GOT3 (cell line): ENCODE data around the gene IKZF2.

Source experiments
- DNase-seq: peaks from one replicate; lab custom pipeline; 2025; ENCODE audit warnings: mixed read lengths; lab: John Stamatoyannopoulos, UW

Gene IKZF2

DNA sequence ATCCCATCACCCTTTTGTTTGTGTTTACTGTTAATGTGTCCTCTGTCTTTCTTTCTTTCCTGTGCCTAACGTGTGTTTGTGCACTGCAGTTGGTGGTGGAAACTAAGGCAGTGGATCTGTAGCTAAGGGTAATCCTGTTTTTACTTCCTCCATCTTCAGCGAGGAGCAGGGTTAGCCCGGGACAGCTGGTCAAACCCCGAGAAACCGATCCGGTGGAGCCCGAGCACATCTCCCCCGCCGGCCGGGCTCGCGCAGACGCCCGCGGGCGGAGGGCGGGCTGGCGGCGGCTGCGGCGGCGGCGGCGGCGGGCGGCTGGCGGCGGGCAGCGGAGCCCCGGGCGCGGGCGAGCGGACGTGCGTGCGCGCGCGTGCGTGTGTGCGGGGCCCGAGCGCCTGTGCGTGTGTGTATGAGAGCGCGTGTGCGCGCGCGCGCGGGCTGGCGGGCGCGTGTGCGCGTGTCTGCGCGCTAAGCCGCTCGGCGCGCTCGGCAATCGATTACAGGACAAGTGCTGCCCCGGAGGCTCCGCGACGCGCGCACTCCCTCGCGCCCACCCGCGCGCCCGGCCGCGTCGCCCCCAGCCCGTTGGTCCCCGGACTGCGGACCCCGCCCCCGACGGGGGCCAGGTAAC lies at the start of gene IKZF2:
Gene IKZF2, minus strand, starts transcription at position 176 of the 628 bp plus-strand sequence. CDS start 2,983 bp downstream, outside the sequence.
- peak; percentile 28 for DNase-seq

DNA sequence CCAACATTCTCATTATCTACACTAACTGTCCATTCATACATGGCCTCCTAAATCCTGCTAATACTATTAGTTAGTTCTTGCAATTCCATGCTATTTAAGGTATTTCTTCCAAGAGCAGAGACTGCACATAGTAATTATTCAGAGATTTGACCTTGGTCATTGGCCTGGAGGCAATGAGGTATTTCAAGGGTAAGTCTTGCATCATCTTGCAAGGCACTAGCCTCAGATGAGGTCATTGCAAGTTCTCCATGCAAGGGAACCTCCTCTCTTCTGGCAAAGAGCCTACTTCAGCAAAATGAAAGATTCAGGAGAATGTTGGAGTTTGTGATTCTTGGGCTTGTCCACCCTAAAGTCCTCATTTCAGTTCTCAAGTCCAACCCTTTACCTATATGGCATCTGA lies 48.5 kb upstream of the IKZF2 start:
- no peak for DNase-seq

DNA sequence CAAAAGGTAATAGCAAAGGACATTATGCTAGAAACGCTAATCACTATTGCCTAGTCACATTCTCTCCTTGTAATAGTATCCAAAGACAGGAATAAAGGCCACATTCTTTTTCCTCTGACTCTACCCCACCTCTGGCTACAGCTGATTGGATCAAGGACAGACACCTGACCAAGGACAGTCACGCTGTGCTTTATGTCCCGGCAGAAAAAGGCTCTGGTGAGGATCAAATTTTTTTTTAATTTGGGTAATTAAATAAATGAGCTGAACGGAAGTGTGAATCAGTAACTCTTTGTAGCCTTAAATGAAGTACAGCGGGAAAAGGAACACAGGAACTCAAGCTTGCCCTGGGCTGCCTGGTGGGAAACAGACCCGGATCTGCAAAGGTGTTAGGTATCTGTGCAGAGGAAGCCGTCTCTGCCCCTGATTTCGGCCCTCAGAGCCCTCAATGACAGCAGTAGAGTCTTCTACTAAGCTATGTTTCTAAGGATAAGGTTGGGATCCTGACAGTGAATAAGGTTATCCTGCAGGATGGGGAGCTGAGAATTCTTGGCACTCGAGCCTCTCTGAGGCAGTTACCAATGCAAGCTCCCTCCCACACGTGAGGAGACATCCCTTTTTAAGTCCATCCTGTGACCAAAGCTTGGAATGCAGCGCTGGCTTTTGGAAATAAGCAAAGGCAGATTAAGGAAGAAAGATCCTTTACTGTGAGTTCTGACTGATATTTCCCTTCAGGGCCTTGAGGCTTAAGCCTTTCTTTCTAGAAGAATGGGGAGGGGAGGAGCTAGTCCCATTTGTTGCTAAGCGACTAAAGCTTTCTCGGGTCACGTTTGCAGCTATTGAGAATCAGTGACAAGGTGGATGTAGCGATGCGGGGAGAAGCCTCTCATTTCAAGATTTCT lies 37.8 kb upstream of the IKZF2 start:
- DNase-seq = no peak

DNA sequence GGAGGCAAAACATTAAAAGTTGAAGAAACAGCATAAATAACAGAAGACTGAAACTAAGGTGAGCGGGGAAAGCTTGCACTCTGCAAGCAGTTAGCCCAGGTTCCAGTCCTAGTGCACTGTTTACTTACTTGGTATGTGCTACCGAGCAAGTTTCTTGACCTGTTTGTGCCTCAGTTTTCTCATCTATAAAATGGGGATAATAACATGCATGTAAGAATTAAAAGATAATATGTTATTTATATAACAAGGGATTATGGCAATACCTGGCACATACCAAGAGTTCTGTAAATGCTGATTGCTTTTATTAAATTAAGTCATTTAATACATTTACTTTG lies 37.1 kb upstream of the IKZF2 start:
- no peak for DNase-seq

DNA sequence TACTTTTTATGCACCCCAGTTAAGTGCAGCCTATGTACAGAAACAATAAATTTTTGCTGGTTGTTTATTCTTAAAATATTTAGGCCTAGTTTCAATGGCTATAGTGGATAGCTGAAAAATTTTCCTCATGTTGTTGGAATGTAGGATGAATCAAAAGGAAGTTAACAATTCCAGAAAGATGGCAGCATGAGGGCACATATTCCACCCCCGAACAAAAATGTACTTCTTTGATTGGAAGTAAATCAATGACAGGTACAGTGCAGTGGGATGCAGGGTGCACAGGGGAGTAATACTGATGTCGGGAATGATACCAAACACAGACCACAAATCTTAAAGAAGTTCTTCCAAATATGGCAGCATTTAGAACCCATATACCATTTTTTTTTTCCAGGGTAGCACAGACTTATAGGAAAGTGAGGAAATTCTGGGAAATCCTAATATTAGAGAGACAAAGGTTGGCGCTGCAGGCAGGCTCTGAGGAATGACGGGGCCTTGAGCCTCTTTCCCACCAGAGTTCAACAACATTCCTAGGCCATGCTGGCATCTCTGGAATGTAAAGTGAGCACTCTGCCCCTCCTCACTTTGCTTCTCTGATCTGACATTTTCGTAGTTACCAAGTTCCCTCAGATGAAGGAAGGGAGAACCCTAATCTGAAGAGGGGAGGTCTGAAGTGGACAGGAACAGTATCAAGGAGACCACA lies 36.6 kb upstream of the IKZF2 start:
- DNase-seq = no peak

DNA sequence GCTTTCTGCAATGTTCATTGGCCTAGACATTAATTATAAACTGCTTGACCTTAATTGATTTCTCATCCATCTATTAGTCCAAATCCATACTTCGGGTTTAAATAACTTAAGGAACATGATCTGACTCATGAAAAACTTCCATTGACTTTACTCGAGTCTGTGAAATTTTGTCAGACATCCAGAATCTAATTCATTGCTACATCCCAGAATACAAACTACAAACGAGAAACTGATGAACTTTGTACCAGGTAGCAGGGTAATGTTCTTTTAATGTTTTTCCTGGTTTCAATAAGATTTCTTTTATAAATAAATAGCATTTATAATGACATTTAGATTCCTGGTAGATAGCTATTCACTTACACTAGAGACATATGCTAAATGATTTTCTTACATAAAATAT lies 36.0 kb upstream of the IKZF2 start:
- DNase-seq = no peak

DNA sequence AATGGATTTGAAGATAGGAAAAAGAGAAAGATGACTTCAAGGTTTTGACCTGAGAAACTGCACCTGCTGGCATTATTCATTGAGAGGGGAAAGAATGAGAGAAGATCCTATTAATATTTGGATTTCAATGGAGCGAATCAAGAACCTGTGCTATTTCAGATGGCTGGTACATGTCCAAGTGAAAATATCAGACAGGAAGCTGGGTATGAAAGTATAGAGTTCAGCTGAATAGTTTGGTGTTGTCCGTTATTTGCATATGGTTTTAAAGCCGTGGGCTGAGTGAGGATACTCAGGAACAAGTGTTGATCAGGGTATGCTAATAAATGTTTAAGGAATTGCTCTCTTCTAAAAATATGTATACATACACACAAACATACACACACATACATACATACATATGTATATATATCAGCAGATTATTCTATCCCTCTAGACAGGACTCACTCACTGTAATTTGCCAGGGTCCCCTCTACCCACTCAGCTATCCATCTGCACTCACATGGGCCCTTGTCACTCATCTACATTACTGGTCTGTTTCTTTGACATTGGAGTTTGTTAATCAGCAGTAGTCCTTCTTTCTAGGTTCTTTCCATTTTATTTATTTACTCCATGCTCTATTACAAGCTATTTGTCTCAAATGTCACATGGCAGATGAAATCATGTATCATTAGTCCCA lies 33.9 kb upstream of the IKZF2 start:
- DNase-seq = no peak

DNA sequence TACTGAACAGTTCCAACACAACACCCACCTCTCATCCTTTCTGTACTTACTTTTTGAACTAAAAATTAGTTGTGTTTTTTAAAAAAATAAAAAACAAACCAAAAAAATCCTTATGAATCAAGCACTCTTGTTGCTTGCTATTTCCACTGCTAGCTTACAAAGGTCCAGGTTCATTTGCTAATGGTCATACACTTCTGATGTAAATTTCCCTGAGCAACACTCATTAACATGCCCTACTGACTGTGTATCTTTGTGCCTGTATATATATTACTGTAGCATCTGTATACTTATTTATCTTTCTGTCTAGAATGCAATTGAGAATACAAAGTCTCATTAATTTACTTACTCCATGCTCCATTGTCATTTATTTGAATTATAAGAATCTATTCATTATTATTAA lies 30.3 kb upstream of the IKZF2 start:
- no peak for DNase-seq

DNA sequence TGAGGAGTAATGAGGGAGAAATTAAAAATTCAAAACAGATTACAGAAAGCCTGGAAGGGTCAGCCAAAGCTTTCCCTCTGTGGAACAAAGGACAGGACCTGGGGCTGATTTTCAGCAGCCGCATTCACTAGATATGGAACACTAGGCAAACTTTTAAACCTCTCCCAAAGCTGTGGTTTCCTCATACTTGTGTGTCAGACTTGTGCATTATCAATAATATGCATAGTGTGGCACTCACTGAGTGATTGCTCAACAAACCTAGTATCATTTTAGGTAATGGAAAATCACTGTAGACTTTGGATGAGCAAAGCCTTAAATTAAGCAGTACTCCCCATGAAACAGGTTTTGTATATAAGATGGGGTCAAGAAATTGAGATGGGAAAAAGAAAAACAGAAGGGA lies 26.3 kb upstream of the IKZF2 start:
- DNase-seq = no peak

DNA sequence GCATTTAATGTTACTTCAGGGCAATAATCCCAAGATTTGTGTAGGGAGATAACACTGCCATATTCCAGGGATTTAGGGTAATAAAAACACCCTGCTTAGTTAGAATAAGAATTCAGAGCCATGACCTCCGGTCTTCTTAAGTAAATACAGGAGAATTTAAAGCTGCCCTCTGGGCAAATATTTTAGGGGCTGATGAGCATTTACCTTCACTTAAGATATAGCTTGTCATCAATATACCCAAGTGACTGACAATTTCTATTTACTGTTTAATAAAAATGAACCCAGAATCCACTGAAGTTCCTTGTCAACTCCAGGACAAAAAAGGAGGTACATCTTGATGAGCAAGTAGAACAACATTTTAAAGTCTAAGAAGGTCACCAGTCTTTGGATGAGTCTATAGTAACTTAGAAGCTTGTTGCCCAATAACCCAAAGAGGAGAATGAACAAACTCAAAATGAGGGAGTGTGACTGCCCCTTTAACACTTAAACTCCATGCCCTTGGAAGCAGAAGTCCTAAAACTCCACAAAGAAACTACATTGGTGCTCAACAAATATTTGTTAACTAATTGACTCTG lies 24.3 kb upstream of the IKZF2 start:
- no peak for DNase-seq

DNA sequence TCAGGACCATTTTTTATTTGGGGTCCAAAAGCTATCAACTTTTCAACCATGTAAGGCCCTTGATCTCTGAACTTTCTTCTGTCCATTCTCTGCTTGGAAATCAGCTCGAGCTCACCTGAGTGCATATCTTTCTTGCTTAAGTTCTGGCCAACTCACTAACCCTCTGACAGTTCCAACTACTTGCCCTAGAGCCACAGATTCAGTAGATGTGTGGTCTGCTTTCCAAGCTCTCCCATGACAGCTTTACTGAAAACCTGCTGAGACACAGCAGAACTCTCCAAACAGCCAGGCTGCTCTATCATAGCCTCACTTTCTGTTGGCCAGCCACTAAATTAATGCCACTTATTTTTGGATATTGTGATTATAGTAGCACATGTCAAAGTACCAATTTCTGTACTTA lies 21.2 kb upstream of the IKZF2 start:
- DNase-seq = no peak

DNA sequence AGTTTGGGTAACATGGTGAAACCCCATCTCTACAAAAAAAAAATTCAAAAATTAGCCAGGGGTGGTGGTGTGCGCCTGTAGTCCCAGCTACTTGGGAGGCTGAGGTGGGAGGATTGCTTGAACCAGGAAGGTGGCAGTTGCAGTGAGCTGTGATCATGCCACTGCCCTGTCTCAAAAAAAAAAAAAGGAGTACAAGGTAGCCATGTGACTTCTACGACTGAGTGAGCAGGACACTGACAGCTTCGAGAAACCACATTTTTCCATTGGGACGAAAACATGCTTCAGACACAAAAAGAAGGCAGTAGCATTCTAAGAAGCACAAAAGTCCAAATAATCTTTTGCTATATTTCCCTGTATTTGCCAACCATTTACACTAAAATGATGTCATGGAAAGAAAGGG lies 19.7 kb upstream of the IKZF2 start:
- no peak for DNase-seq

DNA sequence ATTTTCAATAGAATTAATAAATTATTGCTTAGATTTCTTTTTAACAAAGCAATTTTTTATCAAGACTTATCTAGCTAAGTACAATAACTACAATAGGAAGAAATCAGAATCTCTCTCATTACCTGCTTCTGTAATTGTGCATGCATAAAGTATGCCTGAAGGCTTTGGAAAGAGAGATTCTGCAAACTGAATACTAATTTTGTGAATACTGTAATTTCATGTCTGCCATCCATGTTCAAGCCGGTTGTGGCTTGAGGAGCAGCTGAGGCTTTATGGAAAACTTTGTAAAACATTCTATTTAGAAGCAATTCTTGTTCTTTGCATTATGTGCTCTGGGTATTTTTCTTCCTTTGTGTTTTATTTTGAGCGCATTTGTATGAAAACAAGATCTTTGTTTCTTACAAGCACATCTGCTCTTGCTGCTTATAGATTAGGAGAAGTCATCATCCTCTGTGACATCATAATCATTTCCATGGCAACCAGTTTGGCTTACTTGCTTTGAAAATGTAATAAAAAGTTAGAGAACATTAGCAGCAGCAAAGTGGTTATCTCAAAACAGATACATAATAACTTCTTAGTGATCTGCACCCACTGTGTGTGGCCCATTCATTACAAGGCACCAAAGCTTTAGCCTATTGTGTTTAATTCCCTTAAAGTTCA lies 16.0 kb upstream of the IKZF2 start:
- no peak for DNase-seq

DNA sequence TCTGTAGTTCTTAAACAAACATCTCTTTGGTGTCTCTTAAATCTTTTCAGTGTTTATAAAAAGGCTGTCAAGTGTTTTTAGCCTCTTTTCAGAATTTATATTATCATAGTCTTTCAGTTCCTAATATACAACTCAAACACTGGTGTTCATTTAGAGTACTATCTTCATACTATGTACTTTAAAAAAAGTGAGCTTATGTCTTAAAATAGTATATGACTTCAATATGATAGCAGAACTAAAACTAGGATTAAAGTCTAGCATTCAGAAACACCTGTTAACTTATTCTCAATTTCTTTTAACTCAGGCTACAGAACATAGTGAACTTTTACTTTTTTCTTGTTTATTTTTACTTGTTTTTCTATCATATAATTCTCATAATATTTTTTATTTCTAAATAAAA lies 14.7 kb upstream of the IKZF2 start:
- no peak for DNase-seq

DNA sequence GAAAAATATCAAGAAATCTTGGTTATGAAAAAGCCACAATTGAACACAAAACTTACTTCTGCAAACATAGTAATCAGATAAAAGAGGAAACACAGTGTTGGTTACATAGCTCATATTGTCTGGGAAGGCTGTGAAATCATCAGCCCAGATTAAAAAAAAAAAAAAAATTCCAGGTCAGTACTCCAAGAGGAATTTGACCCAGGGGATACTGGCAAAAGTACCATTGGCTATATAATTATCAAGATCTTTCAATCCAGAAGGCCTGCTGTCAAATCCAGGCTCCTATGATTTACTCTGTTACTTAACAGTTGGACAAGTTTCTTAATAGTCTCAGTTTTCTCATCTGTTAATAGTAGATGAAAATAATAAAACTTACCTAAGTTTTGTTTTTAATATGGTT lies 12.9 kb upstream of the IKZF2 start:
- DNase-seq = no peak

DNA sequence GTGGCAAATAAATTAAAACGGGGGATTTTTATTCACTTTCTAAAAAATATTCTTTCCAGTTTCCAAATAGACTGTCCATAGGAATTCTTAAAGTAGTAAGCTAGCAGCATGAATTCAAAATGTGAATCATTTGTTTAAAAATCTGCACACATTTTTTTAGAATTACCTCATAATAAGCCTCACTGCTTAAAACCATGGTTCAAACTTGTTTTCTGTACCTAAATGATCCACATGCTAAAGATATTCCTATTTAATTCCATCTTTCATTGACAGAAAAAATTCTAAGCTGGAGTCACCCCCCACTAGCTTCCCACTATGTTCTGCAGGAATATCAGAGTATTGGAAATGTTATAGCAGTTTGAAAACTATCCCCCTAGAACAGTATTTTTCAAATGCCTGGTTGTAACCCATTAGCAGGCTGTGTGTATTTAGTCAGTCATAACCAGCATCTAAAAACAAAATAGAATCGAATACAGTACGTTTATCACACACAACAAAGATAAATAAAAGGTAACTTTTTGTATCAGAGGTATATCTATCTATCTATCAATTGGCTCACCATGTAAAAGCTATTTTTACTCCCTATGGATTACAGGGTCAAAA lies 11.2 kb upstream of the IKZF2 start:
- DNase-seq = no peak

DNA sequence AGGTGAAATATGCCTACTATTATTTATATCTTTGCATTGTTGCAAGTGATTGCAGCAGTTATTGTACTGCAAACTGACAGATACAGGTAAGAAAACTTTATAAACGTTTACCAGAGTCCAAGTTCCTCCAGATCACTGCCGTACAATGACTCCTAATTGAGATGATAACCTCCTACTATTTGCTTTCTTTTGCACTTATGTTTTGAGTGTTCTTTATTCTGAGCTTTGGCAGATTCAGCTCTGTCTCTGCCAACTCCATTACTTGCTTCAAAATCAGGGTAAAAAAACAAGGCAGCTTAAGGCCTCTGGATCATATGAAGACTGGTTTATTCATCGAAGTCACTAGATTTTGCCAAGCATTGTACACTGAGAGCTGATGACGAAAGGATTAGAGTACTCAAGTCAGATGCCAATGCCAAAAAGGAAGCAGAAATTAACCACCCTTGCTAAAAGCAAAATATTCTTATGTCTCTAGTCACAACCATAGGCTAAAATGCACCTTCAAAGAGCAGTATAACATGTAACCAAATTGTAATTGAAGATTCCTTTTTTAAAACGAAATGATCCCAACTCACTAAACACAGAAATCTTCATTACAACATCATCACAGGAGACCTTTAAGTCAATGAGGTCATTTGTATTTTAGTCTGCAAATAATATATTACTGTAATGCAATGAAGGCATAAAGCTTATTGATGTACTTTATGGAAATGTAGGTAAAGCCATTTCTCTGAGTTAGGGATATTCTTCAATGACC lies 10.5 kb upstream of the IKZF2 start:
- DNase-seq = no peak

DNA sequence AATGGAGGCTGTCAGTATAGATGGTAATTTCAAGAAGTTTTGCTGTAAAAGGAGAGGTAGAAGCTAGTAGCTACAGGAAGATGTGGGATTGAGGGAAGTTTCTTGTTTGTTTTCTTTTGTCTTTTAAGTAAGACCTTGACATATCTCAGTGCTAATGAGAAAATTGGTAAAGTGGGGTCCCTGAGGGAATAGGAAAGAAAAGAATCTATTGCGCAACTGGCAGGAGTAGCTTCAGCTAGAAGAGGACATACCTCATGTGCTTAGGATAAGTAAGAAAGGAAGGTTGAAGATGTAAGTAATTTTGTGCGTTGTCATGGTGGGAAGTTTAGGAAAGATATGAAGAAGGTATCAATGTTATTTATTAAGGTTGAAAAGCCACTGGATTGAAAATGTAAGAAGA lies 8.4 kb upstream of the IKZF2 start:
- no peak for DNase-seq

DNA sequence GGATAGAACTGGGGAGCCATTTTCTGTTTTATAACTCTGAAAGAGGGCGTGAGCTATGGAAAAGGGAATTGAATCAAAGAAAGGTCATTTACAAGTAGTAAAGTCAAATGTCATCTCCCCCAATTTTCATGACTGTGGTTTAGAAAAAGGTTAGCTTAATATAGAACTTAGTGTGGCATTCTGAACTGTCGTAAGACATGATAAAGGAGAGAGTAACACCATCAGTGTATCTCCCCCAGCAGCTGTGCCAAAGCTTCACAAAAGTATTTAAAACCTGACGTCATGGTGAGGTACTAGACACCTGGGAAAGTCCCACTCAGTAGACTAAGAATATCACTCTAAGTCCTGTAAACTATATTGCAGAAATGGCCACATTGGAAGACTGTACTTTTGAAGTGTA lies 5.8 kb upstream of the IKZF2 start:
- DNase-seq = no peak

DNA sequence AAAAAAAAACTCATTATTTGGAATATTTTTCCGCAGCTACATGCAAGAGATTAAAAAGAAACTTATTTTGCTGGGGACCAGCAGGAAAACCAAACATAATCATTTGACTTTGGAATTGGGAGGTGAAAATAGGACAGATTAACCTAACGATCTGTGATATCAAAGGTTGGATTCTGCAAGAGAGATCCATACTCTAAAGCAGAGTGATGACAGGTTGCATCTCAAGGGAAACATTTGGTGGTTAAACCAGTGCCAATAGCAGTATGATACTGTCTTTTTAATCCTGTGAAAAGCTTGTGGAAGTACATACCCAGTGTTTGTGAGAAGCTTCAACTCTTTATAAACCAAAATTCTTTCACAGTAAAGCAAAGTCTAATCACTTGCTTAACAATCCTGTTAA lies 5.3 kb upstream of the IKZF2 start:
- DNase-seq = no peak

DNA sequence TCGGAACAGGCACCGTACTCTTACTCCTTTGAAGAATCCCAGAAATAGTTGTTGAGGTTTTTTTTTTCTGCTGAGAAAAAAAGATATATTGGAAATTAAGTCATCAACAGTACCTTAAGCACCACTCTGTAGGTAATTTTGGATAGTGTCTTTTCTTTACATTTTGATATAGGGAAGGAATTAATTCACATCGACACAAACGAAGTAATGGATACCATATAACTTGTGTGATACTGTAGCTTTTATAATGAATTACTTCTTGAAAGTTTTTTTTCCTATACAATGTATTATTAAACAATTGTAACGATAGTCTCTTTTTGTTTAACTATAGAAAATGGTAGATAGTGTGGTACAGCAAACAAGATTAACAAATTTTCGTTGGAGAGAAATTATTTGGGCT lies 1.5 kb upstream of the IKZF2 start:
- DNase-seq = no peak
